IPS DF 4.7 (cell line): ENCODE data around the gene JAK2.
"Not testable (repeated sequence)": the region's sequence is repeated elsewhere in the genome, so short reads cannot be mapped to it uniquely, and the experiment has no call there.

ENCODE experiments used
- DNase-seq: peaks from one replicate; pipeline ENCODE4 v3.0.0-alpha.2; 2013; ENCODE audit warnings: low spot score; ENCODE audit errors: extremely low read depth

Gene JAK2

GRCh38 chr9:4984621-4985385, at the start of gene JAK2:
Gene JAK2 (plus strand): TSS chr9:4985272. CDS start chr9:5021988, 36,716 bp downstream.
- DNase-seq, result no peak

- no peak for DNase-seq
These were observed 48.8 kb upstream of the JAK2 start for GRCh38 chr9:4936277-4936676.

GRCh38 chr9:4936823-4937222, 48.2 kb upstream of the JAK2 start:
- no peak for DNase-seq

- no peak for DNase-seq
These were observed 47.6 kb upstream of the JAK2 start for GRCh38 chr9:4937446-4937845.

- DNase-seq, result no peak
These were observed 46.6 kb upstream of the JAK2 start for GRCh38 chr9:4938496-4938895.

GRCh38 chr9:4939118-4939561, 45.9 kb upstream of the JAK2 start:
- no peak for DNase-seq

GRCh38 chr9:4942042-4942691, 42.9 kb upstream of the JAK2 start:
- not testable (repeated sequence) for DNase-seq

GRCh38 chr9:4943346-4943745, 41.7 kb upstream of the JAK2 start:
- DNase-seq, result no peak

- DNase-seq, result not testable (repeated sequence)
These were observed 40.5 kb upstream of the JAK2 start for GRCh38 chr9:4944431-4945211.

GRCh38 chr9:4946937-4947336, 38.1 kb upstream of the JAK2 start:
- no peak for DNase-seq

GRCh38 chr9:4955836-4956235, 29.2 kb upstream of the JAK2 start:
- no peak for DNase-seq

- no peak for DNase-seq
These were observed 26.0 kb upstream of the JAK2 start for GRCh38 chr9:4959031-4959430.

GRCh38 chr9:4962085-4962484, 23.0 kb upstream of the JAK2 start:
- no peak for DNase-seq

- DNase-seq, result no peak
These were observed 20.5 kb upstream of the JAK2 start for GRCh38 chr9:4964540-4964939.

GRCh38 chr9:4965174-4965821, 19.8 kb upstream of the JAK2 start:
- no peak for DNase-seq

- DNase-seq, result no peak
These were observed 17.5 kb upstream of the JAK2 start for GRCh38 chr9:4967523-4967922.

- no peak for DNase-seq
These were observed 15.9 kb upstream of the JAK2 start for GRCh38 chr9:4969130-4969529.

- DNase-seq, result no peak
These were observed 14.0 kb upstream of the JAK2 start for GRCh38 chr9:4970970-4971641.

- DNase-seq, result no peak
These were observed 11.8 kb upstream of the JAK2 start for GRCh38 chr9:4973246-4973645.

GRCh38 chr9:4973902-4974301, 11.2 kb upstream of the JAK2 start:
- DNase-seq, result no peak

GRCh38 chr9:4979239-4979638, 5.8 kb upstream of the JAK2 start:
- no peak for DNase-seq
